Neural cell (in vitro differentiated cells): ENCODE data around the gene BTBD9.

Experiments used
- CTCF ChIP-seq: fragments of 450-650 bp; IDR thresholded peaks from 2 replicates; pipeline ENCODE4 v1.5.1; 2014; ENCODE audit warnings: antibody characterized with exemption, mild to moderate bottlenecking, moderate library complexity; ENCODE audit not compliant: poor library complexity, severe bottlenecking
- TAF1 ChIP-seq: IDR thresholded peaks from 2 replicates; pipeline ENCODE4 v1.6.1; 2012; ENCODE audit warnings: low read depth

GRCh38 chr6:38656896-38657295 lies 17.2 kb upstream of the BTBD9 start:
- no peak for TF ChIP-seq CTCF
- TF ChIP-seq TAF1: no peak
